Activated naive CD4-positive, alpha-beta T cell treated with anti-CD3 and anti-CD28 coated beads, Interleukin-2, amount 50 U/mL, for 72 hours (primary cell): Measurements from ENCODE around the gene SERPIND1. TPM values are rescaled to one million over a fixed set of nuclear protein-coding genes. Genes with fewer than 3 reads are reported as not detected.
A peak's percentile ranks its signal among the peaks of the same experiment; 100 is the strongest.
"Not testable (repeated sequence)": the region's sequence is repeated elsewhere in the genome, so short reads cannot be mapped to it uniquely, and the experiment has no call there.

ENCODE experiments used
- ATAC-seq, 2 donors: fragments of 150-1000 bp; cut with Tn5 transposase; 2 replicates each; pipeline ENCODE4 v1.10.0; 2021; ENCODE audit warnings: mild to moderate bottlenecking in 2 of 2, moderate library complexity in 2 of 2
- DNase-seq, 2 donors: peaks; one replicate each; pipeline ENCODE4 v3.0.0; 2021 to 2022; ENCODE audit warnings: low spot score in 2 of 2
- H3K27ac Mint-ChIP-seq, 2 donors: one replicate each; pipeline ENCODE4 v1.8.0; 2022; ENCODE audit warnings: mild to moderate bottlenecking in 2 of 2, mixed read lengths in 2 of 2
- H3K36me3 Mint-ChIP-seq, 2 donors: one replicate each; pipeline ENCODE4 v1.8.0; 2022; ENCODE audit warnings: mixed read lengths in 2 of 2
- H3K9me3 Mint-ChIP-seq, 2 donors: one replicate each; pipeline ENCODE4 v1.8.0; 2022; ENCODE audit warnings: mixed read lengths in 2 of 2
- total RNA-seq, 2 donors: library from RNA; stranded (reverse); gene quantifications; one replicate each; pipeline ENCODE4 v1.2.3, GENCODE V29; 2022

SERPIND1 gene
- total RNA-seq, 2 donors from 2014 or later, result not detected

DNA sequence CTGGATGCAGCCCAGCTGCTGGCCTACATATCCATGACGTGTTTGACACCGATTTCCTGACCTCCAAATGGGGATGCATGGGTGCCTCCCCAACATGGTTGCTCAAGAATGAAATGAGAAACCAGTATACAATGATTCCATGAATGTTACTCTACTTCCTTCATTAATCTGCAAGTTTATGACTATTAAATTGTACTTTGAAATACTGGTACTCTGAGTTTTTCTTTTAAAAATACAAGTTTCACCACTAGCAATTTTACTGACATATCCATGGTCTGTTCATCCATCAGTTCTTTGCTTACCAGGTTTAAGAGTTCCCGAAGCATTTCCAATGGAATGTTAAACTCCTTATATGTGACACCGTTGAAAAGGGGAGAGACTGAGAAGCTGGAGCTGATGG lies 39.1 kb downstream of the SERPIND1 start:
- no peaks in the 10 kb centered on the region for H3K9me3 Mint-ChIP-seq
- peak overlapping the region in 1 of 2 donors; percentile 15 for H3K27ac Mint-ChIP-seq
- ATAC-seq (no peak), DNase-seq (no peak)
- peaks cover 0 to 4% of the 10 kb centered on the region in 2 donors for H3K36me3 Mint-ChIP-seq

DNA sequence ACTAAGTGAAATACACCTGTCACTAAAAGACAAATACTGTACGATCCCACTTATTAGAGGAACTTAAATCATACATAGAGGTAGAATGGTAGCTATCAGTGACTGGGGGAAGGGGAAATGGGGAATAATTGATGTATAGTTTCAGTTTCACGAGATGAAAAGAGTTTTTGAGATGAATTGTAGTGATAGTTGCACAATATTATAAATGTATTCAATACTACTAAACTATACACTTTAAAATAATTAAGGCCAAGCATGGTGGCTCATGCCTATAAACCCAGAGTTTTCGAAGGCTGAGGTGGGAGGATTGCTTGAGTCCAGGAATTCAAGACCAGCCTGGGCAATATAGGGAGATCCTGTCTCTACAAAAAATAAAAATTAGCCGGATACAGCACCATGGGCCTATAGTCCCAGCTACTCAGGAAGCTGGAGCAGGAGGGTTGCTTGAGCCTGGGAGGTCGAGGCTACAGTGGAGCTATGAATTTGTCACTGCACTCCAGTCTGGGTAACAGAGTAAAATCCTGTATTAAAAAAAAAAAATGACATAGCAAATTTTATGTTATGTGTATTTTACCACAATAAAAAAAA lies 40.4 kb downstream of the SERPIND1 start:
- DNase-seq (no peak), ATAC-seq (no peak)
- H3K27ac Mint-ChIP-seq, result peak overlapping the region in 1 of 2 donors; percentile 45
- H3K36me3 Mint-ChIP-seq, result peaks cover 0 to 4% of the 10 kb centered on the region in 2 donors
- no peaks in the 10 kb centered on the region for H3K9me3 Mint-ChIP-seq

DNA sequence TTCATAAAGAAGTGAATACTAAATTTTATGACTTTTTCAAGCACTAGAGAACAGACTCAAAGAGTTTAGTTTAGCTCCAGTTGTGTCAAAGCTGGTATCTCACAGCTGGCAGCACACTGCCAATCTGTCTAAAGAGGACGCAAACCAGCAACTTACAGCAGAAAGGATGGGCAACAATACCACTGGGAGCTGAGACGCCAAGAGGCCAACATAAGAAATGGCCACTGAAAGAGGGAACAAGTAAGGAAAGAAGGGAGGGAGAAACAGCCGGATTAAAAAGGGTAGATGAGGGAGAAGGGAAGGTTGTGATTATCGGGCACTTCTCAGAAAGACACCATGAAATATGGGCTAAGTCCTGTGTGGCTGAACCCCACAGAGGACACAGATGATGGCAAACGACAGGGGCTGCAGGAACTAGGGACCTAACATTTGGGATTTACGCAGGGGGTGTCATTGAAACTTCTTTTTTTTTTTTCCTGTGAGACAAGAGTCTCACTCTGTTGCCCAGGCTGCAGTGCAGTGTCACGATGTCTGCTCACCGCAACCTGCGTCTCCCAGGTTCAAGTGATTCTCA lies 41.7 kb downstream of the SERPIND1 start:
- ATAC-seq (no peak), DNase-seq (no peak)
- Mint-ChIP-seq H3K27ac (no peak overlapping the region), H3K36me3 (peaks cover 0 to 4% of the 10 kb centered on the region in 2 donors), H3K9me3 (no peaks in the 10 kb centered on the region)

DNA sequence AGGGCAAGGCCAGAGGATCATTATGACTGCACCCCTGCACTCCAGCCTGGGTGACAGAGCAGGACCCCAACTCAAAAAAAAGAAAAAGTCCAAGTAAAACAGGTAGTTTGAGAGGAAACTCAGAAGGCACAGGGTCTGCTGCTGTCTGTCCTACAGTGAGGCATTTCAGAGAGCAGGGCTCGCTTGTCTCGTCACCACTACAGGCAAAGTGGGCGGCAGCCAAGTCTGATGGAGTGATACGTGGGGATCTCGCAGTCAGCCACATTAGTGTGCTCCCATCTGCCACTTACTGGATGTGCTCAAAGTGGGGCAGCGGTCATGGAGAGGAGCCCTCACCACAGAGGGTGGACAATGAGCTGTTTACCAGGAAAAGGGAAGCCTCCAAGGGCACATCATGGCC lies 42.6 kb downstream of the SERPIND1 start:
- peaks cover 0 to 4% of the 10 kb centered on the region in 2 donors for H3K36me3 Mint-ChIP-seq
- no peak overlapping the region for H3K27ac Mint-ChIP-seq
- ATAC-seq (no peak), DNase-seq (no peak)
- no peaks in the 10 kb centered on the region for H3K9me3 Mint-ChIP-seq

DNA sequence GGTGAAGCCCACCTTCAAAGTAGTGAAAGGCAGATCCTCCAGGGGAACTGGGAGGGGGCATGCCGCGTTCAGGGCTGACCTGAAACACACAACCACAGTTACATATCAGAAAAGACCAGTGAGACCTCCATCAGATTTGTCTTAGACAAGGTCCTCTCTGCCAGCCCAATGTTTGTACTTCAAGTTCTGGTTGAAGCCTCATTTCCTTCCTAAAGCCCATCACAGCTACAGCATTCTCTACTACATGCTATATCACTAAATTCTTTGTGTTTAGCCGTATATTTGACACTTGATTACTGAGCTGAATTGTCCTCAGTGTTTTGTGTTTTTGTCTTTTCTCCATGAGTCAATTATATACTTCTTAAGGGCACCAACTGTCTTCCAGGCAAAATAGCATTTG lies 44.6 kb downstream of the SERPIND1 start:
- DNase-seq (no peak), ATAC-seq (no peak)
- H3K9me3 Mint-ChIP-seq, result no peaks in the 10 kb centered on the region
- H3K36me3 Mint-ChIP-seq, result no peaks in the 10 kb centered on the region
- no peak overlapping the region for H3K27ac Mint-ChIP-seq

DNA sequence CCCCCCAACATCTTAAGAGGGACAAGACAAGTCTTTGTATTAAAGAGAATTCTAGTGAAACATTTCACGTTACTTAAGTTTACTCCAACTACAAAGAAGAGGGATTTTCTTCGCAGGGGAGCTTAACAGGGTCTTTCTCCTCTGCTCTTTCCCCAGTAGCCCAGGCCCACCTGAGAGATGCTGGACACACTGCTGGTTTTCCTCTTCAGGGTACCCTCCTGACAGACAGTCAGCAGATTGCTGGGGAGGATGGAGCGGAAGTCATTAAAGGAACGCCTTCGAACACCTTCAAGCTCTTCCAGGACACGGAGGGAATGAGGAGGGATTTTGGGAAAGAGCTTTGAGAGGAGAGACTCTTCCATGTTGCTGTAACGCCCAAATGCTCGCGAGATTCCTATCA lies 45.6 kb downstream of the SERPIND1 start:
- no peak for DNase-seq
- H3K27ac Mint-ChIP-seq, result no peak overlapping the region
- no peak for ATAC-seq
- H3K36me3 Mint-ChIP-seq, result no peaks in the 10 kb centered on the region
- no peaks in the 10 kb centered on the region for H3K9me3 Mint-ChIP-seq

DNA sequence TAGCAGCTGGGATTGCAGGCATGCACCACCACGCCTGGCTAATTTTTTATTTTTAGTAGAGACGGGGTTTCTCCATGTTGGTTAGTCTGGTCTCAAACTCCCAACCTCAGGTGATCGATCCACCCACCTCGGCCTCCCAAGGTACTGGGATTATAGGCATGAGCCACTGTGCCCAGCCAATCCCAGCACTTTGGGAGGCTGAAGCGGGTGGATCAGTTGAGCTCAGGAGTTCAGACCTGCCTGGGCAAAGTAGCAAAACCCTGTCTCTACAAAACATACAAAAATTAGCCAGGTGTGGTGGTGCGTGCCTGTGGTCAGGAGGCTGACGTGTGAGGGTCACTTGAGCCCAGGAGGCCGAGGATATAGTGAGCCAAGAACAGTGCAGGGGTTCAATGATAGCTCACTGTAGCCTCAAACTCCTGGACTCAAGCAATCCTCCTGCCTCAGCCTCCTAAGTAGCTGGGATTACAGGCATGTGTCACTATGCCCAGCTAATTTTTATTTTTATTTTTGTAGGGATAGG lies 47.9 kb downstream of the SERPIND1 start:
- peak overlapping the region in 1 of 2 donors; percentile 44 for H3K27ac Mint-ChIP-seq
- not testable (repeated sequence) for H3K36me3 Mint-ChIP-seq, ATAC-seq, H3K9me3 Mint-ChIP-seq, DNase-seq

DNA sequence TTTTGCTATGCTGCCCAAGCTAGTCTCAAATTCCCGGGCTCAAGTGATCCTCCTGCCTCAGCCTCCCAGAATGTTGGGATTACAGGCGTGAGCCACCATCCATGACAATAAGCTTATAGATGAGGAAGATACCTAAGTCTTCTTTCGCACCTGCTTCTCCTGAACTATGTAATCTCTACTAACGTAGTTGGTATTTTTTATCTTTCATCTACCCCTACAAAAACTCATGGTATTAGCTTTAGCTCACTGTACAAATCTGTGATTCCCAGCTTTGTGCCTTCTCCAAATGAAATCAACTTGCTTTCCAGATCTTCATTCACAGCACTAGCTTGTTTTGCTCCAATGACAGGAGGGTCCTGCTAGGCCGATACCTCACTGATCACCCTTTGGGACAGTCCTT lies 48.3 kb downstream of the SERPIND1 start:
- H3K36me3 Mint-ChIP-seq, result no peaks in the 10 kb centered on the region
- ATAC-seq (no peak), DNase-seq (no peak)
- no peaks in the 10 kb centered on the region for H3K9me3 Mint-ChIP-seq
- H3K27ac Mint-ChIP-seq, result peak overlapping the region in 1 of 2 donors; percentile 3

DNA sequence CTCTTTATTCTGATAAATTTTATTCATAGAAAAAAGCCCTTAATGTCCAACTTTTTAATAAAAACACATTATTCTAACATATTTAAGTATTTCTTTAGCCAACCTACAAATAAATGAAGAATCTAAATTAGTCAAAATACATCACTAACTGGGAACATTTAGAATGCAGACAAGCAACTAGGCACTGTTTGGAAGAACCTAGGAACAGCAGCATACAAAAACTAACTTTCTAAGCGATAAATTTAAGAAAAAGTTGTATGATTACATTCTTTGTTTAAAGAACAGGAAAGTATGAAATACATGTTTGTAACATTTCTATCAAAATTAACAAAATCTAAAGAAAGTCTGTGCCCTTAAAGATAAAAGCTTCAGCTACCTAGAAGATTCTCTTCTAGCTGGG lies 49.4 kb downstream of the SERPIND1 start:
- ATAC-seq, result no peak

DNA sequence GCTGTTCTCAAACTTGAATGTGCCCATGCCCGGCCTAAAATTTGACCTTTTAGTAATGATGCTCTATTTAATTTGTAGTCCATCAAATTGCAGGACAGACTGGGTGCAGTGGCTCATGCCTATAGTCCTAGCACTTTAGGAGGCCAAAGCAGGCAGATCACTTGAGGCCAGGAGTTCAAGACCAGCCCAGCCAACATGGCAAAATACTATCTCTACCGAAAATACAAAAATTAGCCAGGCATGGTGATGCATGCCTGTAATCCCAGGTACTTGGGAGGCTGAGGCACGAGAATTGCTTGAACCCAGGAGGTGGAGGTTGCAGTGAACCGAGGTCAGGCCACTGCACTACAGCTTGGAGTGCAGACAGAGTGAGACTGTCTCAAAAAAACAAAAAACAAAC lies 51.3 kb downstream of the SERPIND1 start:
- not testable (repeated sequence) for DNase-seq, H3K27ac Mint-ChIP-seq, H3K36me3 Mint-ChIP-seq, ATAC-seq, H3K9me3 Mint-ChIP-seq

More for the DNA sequence above, 49.4 kb downstream of the SERPIND1 start:
- Mint-ChIP-seq H3K9me3 (no peaks in the 10 kb centered on the region), H3K36me3 (no peaks in the 10 kb centered on the region), H3K27ac (no peak overlapping the region)
- DNase-seq, result no peak

DNA sequence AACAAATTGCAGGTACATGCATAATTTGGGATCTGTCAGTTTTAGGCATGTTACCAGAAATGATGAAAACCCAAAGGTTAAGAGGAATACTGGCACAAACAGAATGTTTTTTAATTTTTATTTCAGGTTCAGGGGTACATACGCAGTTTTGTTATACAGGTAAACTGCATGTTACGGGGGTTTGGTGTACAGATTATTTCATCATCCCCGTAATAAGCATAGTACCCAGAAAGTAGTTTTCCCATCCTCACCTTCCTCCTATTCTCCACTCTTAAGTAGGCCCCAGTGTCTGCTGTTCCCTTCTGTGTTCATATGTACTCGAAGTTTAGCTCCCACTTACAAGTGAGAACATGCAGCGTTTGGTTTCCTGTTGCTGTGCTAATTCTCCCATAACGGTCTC lies 51.7 kb downstream of the SERPIND1 start:
- H3K9me3 Mint-ChIP-seq, result no peaks in the 10 kb centered on the region
- no peak overlapping the region for H3K27ac Mint-ChIP-seq
- DNase-seq (no peak), ATAC-seq (no peak)
- H3K36me3 Mint-ChIP-seq, result no peaks in the 10 kb centered on the region

DNA sequence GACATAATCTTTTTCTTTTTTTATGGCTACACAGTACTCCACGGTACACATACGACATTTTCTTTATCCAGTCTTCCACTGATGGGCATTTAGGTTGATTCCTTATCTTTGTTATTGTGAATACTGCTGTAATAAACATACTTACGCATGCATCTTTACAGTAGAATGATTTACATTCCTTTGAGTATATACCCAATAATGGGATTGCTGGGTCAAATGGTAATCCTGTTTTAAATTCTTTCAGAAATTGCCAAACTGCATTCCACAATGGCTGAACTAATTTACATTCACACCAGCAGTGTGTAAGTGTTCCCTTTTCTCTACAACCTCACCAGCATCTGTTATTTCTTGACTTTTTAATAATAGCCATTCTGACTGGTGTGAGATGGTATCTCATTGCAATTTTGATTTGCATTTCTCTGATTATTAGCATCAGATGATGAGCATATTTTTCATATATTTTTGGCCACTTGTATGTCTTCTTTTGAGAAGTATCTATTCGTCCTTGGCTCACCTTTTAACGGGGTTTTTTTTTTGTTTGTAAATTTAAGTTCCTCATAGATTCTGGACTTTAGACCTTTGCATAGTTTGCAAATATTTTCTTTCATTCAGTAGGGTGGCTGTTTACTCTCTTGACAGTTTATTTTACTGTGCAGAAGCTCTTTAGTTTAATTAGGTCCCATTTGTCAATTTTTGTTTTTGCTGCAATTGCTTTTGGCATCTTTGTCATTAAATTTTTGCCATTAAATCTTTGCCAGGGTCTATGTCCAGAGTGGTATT lies 52.6 kb downstream of the SERPIND1 start:
- not testable (repeated sequence) for ATAC-seq, H3K27ac Mint-ChIP-seq, H3K9me3 Mint-ChIP-seq, H3K36me3 Mint-ChIP-seq, DNase-seq

DNA sequence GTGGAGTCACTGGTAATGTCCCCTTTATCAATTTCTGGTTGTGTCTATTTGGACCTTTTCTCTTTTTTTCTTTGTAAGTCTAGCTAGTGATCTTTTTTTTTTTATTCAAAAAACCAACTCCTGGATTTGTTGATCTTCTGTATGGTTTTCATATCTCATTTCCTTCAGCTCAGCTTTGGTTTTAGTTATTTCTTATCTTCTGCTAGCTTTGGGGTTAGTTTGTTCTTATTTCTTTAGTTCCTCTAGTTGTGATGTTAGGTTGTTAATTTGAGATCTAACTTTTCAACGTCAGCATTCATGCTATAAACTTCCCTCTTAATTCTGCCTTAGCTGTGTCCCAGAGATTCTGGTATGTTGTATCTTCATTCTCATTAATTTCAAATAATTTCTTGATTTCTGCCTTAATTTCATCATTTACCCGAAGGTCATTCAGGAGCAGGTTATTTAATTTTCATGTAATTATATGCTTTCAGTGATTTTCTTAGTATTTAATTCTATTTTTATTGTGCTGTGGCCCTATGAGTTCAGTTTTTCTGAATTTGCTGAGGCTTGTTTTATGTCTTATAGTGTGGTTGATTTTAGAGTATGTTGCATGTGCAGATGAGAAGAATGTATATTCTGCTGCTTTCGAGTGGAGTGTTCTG lies 55.7 kb downstream of the SERPIND1 start:
- H3K9me3 Mint-ChIP-seq, result no peaks in the 10 kb centered on the region
- peaks cover 12 to 13% of the 10 kb centered on the region in 2 donors for H3K36me3 Mint-ChIP-seq
- no peak overlapping the region for H3K27ac Mint-ChIP-seq
- no peak for ATAC-seq
- no peak for DNase-seq

DNA sequence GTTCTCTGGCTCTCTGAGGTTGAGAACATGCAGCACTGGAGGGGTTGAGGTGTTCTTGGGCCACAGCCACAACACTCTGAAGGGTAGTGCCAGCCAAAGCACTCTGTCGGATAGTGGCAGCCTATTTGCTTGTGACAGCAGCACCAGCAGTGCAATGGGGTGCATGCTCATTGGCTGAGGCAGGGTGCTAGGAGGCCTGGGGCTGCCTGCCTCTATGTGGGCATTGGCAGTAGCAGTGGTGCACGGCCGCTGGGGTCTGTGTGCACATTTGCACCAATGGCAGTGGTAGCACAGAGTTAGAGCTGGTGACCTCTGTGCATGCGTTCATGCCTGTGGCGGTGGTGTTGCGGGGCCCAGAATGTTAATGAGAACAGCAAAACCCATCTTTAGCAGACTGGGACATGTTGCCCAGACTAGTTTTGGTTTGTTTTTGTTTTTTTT lies 59.3 kb downstream of the SERPIND1 start:
- ATAC-seq, result no peak
- Mint-ChIP-seq H3K36me3 (peaks cover 12 to 14% of the 10 kb centered on the region in 2 donors), H3K27ac (no peak overlapping the region), H3K9me3 (no peaks in the 10 kb centered on the region)
- DNase-seq, result no peak

DNA sequence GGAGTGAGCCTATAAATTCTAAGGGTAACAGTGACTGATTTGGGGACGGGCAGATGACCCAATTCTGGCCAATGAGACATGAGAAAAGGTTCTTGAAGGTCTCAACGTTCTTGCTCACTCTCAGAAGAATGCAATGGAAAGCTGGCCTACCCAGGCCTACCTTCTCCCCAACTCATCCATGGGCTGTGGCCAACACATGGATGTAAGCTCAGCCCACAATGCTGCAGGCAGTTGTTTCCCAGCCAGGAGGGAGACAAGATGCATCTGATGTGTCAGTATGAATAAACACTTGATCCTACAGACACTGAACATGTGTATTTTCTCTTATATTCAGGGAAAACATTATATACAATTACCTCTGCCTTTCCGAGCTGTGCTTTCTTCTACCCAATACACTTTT lies 60.3 kb downstream of the SERPIND1 start:
- no peaks in the 10 kb centered on the region for H3K9me3 Mint-ChIP-seq
- DNase-seq (no peak), ATAC-seq (no peak)
- H3K27ac Mint-ChIP-seq, result peak overlapping the region; percentile 44 to 45
- peaks cover 12 to 18% of the 10 kb centered on the region in 2 donors for H3K36me3 Mint-ChIP-seq

DNA sequence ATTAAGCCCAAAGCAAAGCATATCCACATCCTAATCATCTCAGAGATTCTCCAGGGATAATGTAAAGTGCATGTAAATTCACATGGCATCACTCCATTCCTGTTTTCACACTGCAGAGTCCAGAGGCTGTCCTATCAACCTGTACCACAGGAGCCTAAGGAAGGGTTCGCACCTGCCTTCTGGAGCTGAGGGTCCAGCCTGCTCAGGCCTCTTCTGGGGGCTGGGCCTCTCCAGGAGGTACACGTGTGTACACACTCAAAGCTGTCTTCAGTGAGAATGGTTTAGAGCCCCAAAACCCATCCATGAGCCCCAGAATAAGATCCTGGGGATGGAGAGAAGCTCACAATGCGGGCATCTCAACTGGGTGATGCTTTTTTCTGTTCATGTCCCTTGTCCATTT lies 60.8 kb downstream of the SERPIND1 start:
- Mint-ChIP-seq H3K36me3 (peaks cover 12 to 18% of the 10 kb centered on the region in 2 donors), H3K27ac (no peak overlapping the region), H3K9me3 (no peaks in the 10 kb centered on the region)
- DNase-seq (no peak), ATAC-seq (no peak)
